Esophagus squamous epithelium (tissue), 4 donors: ENCODE measurements around the gene RPS6KC1.
"Not testable (repeated sequence)": the region's sequence is repeated elsewhere in the genome, so short reads cannot be mapped to it uniquely, and the experiment has no call there.

ENCODE experiments used
- CTCF ChIP-seq, 6 experiments: fragments of 450-650 bp in 4 of 6; fragments of 200-600 bp in 2 of 6; sonication (generic) in 2 of 6; IDR thresholded peaks; one replicate each; pipeline ENCODE4 v1.5.1; 2016 to 2019; ENCODE audit warnings: antibody characterized with exemption in 6 of 6, mild to moderate bottlenecking in 4 of 6, moderate library complexity in 4 of 6
- POLR2A ChIP-seq, 4 donors: fragments of 450-650 bp; IDR thresholded peaks; one replicate each; pipeline ENCODE4 v1.6.1; 2017; ENCODE audit warnings: antibody characterized with exemption in 4 of 4, mild to moderate bottlenecking in 4 of 4, moderate library complexity in 3 of 4

GRCh38 chr1:213117699-213118180, 66.7 kb downstream of the RPS6KC1 start:
- TF ChIP-seq CTCF, POLR2A (IDR thresholded peaks at IDR 0.05): not testable (repeated sequence)
